GM19452 (cell line): Measurements from ENCODE around the gene PARD3B.
"Not testable (repeated sequence)": the region's sequence is repeated elsewhere in the genome, so short reads cannot be mapped to it uniquely, and the experiment has no call there.

ENCODE experiments used
- ATAC-seq: cut with Tn5 transposase; IDR thresholded peaks from one replicate; pipeline ENCODE4 v1.9.1; 2021; ENCODE audit not compliant: unreplicated experiment

PARD3B gene

DNA sequence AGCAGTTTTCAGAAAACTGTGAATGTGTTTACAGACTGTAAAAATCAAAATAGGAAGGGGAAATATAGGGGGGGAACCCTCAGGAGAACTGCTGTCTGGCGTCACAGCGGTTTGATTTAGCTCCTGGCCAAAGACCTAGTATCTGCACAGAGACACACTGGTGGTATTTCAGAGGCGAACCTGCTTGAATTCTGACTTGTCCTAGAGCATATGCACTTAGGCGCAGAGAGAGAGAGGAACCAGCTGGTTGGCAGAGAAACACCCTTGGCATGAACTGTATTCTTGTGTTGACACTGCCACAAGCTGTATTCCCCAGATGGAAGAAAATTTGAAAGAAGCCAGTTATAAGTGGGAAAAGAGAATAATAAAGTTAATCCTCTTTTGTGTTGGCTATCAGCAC, 630.6 kb downstream of the PARD3B start:
- ATAC-seq, result no peak

DNA sequence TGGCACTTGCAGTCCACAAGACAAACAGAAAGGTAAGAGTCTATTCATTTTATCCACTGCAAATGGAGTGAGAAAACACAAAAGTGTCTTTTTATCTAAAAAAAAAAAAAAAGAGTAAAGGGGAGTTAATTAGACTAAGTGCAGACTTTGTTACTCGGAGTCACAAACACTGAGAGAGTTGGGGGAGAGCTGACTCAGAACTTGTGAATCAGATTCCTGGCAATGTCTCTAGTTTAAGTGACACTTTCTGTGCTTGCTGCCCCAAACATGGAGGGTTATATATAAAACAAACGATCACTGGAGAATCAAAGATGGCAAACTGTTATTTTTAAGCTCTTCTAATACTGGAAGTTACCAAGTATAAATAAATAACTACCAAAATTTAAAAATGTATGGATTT, 631.3 kb downstream of the PARD3B start:
- ATAC-seq, result no peak

DNA sequence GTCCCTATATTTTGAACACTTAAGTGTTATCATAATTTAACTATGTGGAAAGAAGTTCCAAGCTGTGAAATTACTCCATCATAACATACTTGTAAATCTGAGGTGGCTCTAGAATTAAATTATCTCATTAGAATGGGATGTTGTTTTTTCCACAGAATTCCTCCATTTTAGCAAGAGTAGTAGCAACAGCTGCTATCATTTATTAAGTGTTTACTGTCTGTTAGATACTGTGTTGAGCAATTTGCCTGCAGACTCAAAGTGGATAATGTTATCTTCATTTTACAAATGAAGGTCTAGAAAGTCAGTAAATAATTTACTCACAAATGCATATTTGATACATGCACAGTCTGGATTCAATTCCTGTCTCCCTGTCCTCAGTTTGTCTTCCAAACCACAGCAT, 632.3 kb downstream of the PARD3B start:
- ATAC-seq, result no peak

DNA sequence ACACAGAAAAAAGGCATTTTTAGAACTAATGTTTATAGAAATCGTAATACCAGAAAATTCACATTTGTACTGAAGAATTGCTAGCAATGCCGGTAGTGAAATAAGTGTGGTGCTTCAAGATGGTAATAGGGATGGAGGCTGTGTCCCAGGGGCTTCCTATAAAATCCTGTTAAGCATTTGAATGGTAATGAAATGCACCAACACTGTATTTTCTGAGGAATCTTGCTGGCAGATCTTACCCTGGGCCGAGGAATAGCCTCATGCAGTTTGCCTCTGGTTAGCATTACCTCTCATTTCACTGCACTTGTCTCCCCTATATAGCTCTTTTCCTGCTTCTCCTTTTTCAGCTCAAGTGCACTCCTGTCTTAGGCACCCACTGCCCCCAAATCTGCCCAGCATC, 635.5 kb downstream of the PARD3B start:
- ATAC-seq, result no peak

DNA sequence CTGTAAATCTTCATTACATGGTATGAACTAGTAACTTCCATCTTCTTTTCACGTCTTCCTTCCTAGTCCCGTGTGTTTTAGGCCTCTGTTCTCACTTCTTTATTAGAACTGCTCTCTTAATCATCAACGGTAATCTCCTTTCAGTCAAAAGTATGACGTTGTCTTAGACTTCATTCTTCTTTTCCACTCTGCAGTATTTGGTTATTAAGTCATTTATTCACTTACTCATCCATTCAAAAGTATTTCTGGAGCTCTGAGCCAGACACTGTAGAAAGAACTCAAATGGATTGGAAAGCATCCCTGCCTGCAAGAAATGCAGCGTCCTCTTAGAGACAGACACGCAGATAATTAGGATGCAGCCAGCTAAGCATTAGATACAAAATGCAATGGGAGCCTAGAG, 642.5 kb downstream of the PARD3B start:
- no peak for ATAC-seq

DNA sequence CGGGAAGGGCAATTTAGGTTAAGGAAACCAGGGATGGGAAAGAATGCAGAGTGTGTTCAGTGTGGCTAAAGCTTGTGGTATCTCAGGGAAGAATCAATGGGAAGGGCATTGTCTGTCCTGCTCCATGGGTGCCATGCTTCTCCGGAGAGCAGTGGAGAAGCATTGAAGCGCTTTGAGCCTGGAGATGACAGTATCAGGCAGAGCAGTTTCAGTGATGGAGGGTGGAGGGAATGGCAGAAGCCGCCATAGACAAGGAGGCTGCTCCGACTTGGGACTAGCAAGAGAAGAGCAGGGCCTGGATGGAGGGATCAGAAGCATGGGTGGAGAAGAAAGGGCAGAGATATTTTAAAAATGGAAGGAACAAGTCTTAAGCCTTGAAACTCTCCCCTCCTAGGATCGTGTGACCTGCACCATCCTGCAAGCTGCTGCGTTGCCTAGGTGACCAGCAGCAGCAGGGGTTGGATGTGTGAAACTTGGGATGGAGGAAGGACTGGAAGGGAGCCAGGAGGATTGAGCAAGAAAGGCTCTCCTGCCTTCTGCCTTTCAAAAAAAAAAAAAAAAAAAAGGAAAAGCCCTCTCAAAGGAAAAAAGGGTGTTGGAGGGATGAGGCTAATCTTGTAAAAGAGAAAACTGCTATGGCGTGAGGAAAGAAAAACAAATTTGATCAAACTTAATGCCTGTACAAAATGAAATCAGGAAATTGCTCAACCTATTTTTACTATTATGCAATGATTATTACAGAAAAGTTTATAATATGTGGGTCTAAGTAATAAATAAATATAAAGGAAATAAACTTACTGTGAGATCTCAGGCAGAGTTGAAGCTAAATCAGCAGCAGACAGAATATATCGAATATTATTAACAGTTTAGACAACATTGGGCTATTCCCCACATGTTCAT, 643.2 kb downstream of the PARD3B start:
- ATAC-seq, result no peak

DNA sequence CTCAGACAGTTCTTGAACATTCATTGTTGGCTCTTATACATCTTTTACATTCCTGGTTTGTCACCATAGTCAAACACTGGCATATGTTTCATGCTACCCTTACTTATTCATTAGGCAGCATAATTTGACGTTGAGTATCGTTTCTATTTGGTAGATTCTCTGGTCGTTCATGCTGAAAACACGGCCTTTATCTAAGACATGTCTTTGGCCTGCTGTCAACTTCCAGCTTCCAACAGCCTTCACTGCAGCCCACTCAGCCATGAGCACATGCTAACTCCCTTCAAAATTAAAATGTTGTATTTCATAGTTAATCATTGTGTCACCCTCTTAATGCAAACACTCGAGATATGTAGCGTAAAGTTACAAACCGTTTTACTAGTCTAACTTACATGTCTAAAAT, 644.0 kb downstream of the PARD3B start:
- no peak for ATAC-seq

DNA sequence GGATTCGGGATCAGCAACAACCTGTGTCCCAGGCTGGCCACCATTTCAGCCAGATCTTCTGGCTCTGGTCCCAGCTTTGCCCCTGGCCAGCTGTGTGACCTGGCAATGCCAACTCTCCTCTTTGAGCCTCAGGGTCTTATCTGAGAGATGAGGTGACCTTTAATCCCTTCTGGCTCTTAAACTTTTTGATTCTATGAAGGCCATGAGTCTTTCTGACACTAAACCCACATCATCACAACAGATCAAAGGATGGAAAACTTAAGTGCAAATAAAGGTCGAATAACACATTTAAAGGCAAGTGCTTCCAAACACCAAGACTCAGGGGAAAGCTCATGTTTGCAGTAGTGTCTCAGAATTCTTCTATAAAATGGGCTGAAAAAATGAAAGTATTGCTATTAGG, 645.3 kb downstream of the PARD3B start:
- ATAC-seq, result no peak

DNA sequence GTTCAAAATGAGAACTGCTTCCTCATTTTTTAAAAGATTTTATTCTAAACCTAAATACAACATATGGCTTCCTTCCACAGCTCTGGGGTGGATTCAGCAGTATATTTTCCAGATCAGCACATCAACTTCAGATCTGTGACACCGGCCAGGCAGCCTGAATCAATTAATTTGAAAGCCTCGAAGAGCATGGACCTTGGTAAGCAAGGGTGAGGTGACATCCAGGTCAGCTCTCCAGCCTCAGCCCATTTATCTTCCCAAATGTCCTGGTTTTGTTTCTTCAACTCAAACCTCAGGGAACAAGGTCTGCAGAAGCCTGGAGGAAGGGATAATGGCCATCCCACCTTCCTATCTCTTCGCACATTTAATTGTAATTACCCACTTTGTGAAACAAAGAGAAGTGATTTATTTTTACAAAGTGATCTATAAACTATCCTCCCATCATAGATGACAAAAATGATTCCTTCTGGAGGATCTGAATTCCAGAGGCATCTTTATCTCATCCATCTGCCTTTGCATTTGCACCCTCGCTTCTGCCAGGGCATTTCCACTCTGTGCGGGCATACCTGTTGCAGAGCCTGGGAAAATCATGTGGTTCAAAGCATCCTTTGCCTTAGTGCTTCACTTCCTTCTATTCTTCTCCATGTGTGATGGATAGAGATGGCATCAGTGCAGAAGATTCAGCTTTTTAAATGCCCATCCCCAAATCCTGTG, 648.0 kb downstream of the PARD3B start:
- ATAC-seq, result no peak

DNA sequence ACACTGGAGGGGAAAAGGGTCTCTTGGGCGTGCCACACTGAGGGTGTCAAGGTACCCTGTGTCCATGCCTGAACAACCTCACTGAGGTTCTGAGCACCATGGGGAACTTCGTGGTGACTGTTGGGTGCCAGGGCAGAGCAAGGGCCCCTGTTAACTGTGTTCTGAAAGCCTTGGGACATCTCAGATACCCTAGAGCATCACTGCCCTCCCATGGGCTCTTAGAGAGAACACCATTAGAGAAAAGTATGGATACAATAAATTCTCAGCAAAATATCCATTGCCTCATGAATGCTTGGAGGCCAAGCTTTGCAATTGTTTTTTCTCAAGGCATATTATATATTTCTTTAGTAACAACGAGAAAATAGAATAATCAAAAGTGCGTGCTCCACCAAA, 648.6 kb downstream of the PARD3B start:
- no peak for ATAC-seq

DNA sequence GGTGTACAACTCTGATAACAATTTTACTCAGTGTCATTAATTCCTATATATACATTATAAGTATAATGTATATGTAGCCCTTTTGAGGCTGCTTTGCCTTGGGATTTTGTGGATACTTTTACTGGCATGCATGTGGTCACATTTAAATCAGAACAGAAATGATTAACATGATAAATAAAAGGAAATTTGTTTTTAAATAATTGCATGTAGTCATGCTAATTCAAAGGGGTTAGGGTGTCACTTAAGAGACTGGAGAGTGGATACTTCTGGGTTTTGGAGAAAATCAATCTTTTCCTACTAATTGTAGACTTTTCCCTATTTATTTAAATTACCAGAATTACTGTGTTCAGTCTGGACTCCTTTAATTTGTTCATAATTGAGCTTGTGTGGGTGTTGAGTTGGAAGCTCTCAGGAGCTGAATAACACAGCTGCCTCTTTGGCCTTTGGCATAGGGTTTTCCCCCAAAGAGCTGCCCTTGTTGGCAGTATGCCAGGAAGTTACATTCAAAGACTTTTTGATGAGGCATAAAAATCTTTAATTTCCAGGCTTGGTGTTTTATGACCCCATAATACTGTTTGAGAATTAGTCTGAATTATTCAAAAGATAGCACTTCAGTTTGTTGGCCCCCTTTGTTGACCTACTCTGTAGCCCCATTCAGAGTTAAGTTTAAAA, 652.3 kb downstream of the PARD3B start:
- no peak for ATAC-seq

DNA sequence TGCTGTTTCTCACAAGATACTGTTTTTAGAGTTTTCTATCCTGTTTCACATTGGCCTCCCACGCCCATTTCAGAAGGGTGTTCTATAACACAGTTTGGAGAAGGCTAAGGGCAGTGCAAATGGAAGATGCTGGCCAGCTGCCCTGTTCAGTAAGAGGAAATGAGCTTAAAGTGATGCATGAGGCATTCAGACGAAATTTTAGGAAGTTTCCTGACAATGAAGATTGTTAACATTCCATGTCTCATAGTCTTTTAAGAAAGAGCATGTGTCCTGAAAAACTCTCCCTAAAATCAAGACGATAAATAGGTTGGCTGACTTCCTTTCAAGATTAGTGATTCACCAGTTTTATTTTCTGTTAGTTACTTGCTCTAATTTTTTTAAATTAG, 652.9 kb downstream of the PARD3B start:
- ATAC-seq, result no peak

DNA sequence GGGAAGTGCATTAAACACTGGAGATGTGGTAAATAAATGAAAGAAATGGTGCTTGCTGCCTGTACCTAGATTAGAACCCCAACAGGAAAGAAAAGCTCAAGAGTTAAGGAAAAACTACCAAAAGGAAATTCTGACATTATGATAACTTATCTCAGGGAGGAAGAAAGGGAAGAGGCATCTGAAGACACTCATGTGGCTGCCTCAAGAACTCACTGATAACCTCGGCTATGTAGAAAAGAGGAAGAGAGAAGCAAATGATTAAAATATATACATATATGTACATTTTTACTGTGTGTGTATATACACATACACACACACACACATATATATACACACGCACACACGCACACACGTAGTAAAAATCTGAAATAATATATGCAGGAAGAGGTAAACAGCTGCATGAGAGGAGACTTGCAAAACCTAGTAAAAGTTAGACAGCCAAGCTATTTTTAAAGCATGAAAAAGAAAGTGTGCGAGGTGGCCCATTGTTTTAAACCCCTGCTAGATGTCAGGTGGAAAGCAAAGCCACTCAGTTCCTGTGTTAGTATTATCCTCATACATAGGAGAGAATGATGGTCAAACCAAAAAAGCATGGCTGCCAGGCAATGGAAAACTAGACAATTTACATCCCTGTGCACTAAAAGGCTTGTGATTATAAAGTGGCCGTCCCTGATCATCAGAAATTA, 654.0 kb downstream of the PARD3B start:
- ATAC-seq, result no peak

DNA sequence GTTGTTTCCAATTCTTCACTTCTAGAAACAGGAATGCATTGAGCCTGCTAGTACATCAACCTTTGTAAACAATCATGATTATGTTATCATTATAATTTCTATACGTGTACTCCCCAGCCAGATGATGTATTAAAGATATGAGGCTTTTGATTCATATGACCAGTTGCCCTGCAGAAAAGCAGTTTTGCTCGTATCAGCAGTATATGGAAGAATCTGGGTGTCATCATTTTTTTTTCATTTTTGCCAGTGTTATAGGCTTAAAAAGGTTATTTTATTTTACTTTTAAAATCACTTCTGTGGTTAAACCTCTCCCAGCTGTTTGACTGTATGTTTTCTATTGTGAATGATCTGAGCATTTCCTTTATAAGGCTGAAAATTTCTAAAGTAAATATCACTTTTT, 665.2 kb downstream of the PARD3B start:
- ATAC-seq, result no peak

DNA sequence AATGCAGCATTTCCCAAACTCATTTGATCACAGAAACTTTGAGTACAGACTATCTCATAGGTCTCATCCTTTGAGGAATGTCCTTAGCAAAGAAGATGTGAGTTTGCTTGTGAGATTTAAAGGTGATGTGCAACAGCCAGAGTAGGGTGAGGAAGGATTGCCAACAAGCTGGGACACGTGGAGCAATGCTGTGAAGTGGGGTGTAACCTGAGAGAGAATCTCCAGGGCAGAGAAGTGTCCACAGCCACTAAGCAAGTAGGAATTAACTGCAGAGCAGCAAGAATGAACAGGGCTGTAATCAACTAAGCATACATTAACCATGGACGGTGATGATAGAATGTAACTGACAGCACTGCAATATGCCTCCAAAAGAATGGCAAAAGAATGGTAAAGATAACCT, 667.1 kb downstream of the PARD3B start:
- ATAC-seq, result no peak

DNA sequence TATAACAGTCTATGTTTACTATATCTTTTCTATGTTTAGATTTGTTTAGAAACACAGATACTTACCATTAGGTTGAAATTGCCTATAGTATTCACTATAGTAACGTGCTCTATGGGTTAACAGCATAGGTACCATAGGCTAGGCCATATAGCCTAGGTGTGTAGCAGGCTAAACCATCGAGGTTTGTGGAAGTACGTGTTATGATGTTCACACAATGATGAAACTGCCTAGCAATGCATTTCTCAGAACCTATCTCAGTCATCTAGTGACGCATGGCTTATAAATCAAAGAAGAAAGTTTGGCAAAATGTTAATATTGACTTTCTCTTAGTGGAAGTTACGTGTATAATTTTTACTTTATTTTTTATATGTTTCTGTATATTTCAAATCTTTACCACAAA, 670.8 kb downstream of the PARD3B start:
- ATAC-seq, result no peak

DNA sequence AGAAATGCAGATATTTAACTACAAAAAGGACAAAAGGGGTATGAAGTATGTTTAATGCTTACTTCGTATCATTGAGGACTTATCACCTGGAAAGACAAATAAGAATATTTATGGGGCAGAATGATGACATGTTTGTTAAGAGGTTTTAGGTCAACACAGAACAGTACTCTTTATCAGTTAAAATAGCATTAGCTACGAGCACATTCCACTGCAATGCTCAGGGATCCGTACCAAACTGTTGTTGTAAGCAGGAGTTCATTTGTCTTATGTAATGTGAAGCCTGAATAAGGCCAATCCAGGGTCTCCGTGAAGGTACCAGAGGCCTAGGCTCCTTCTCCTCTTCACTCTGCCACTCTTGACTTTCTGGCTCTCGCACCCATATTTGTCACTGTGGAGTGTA, 671.3 kb downstream of the PARD3B start:
- no peak for ATAC-seq

DNA sequence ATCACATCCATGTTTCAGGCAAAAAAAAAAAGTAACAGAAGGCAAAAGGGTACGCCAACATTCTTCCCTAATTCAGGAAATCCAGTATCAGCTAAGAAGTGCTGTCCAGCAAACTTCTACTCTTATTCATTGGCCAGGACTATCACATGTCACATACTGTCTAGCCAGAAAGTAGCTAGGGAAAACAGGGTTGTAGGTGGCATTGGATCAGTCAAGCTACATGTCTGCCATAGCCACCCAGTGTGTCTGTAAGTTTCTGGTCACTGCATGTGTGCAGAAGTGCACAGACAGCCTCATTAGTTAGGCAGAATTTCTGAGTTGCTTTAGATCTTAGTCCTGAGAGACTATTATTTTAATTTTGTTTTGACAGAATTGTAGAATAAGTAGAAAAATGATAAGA, 671.7 kb downstream of the PARD3B start:
- no peak for ATAC-seq

DNA sequence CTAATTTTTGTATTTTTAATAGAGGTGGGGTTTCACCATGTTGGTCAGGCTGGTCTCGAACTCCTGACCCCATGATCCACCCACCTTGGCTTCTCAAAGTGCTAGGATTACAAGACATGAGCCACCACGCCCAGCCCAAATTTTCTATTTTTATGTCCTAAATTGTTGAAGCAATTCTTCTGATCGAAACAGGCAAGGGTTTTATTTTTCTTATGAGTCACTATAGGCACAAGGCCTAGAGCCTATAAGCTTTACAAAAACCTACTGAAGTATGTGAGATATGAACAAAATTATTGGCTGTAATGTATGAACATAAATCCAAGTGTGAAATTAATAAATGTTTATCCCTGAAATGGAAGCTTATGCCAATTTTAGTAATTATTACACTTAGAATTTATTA, 672.8 kb downstream of the PARD3B start:
- no peak for ATAC-seq

DNA sequence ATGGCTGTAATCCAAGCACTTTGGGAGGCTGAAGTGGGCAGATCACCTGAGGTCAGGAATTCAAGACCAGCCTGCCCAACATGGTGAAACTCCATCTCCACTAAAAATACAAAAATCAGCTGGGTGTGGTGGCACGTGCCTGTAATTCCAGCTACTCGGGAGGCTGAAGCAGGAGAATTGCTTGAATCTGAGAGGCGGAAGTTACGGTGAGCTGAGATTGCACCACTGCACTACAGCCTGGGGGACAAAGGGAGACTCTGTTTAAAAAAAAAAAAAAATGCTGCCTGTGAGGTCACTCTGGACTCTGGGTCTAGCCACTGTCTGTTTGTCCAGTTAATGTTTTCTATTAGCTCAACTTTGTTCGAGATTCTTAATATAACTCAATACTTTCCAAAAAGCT, 673.5 kb downstream of the PARD3B start:
- not testable (repeated sequence) for ATAC-seq

DNA sequence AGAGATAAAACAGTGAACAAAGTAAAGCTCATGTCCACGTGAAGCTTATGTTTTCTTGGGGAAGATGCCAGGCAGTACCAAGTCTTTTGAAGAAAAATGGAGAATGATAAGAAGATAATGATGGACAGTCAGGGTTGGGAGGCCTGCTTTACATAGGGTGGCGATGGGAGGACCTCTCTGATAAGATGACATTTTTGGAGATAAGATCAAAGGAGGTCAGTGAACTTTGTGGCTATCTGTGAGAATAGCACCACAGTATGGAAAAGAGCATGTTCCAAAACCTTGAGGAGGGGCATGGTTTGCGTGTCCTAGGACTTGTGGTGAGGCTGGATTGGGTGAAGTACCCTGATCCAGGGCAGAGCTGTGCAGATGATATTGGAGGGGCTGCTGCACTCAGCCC, 675.3 kb downstream of the PARD3B start:
- ATAC-seq, result no peak
